Ovary (tissue), 9 donors: ENCODE data around the gene TCEAL4. TPM values are rescaled to one million over a fixed set of nuclear protein-coding genes. Genes with fewer than 3 reads are reported as not detected.
A peak's percentile ranks its signal among the peaks of the same experiment; 100 is the strongest.

ENCODE experiments used
- DNase-seq, 5 donors: peaks; one replicate each; pipeline ENCODE4 v3.0.0-alpha.2; 2019 to 2020
- H3K27ac ChIP-seq, 2 donors: fragments of 200-600 bp; one replicate each; pipeline versions ENCODE4 v1.5.1 to v1.8.0; 2019 to 2022
- H3K27me3 ChIP-seq: fragments of 200-600 bp; one replicate; pipeline ENCODE4 v1.8.0; 2022
- H3K36me3 ChIP-seq: fragments of 200-600 bp; sonication (generic); one replicate; pipeline ENCODE4 v1.5.1; 2019
- H3K4me1 ChIP-seq: one replicate; pipeline ENCODE4 v1.8.1; 2013; ENCODE audit warnings: mild to moderate bottlenecking, moderate library complexity; ENCODE audit not compliant: insufficient read depth
- H3K4me3 ChIP-seq: fragments of 200-600 bp; sonication (generic); one replicate; pipeline ENCODE4 v1.5.1; 2017
- H3K9me3 ChIP-seq, 2 donors: fragments of 200-600 bp in 1 of 2; sonication (generic) in 1 of 2; one replicate each; pipeline versions ENCODE4 v1.5.1 to v1.8.1; 2013 to 2019; ENCODE audit warnings: mild to moderate bottlenecking in 1 of 2, moderate library complexity in 1 of 2
- EP300 ChIP-seq: sonication (generic); formaldehyde crosslinking; IDR thresholded peaks from one replicate; pipeline ENCODE4 v1.6.1; 2017; ENCODE audit warnings: antibody characterized with exemption
- POLR2A ChIP-seq: fragments of 450-650 bp; IDR thresholded peaks from one replicate; pipeline ENCODE4 v1.6.1; 2017; ENCODE audit warnings: antibody characterized with exemption, mild to moderate bottlenecking, moderate library complexity
- WGBS, 3 donors: extraction: QIAGEN DNeasy Blood & Tissue Kit in 1 of 3; methylation state at CpG; one replicate each; pipeline versions ENCODE4 v1.1.5 to v1.1.7; 2013 to 2017; 5-methylcytosine and 5-hydroxymethylcytosine counted together
- intact Hi-C, 4 donors: fragments of 100-400 bp; cut with DNase I; formaldehyde crosslinking; loops; one replicate each; pipeline versions ENCODE4 v1.11.0 to v1.15.1; 2022 to 2023
- polyA plus RNA-seq, 2 donors: library from polyadenylated mRNA; stranded (reverse); fragments of 200-250 nt in 1 of 2; fragments of 350-450 nt in 1 of 2; fragmentation: Illumina TruSeq in 1 of 2; extraction: RNeasy Lipid Tissue Mini Kit (QIAGEN cat#74804) in 1 of 2; gene quantifications; one replicate each; pipeline ENCODE4 v1.2.3, GENCODE V29; 2013 to 2014
- total RNA-seq, 7 donors: library from RNA; depleted of rRNA in 2 of 7; stranded (reverse); fragments of >200 nt in 2 of 7; fragmentation: NEBNext Ultra II Directional in 3 of 7; extraction: Animal tissue kit (Norgen Biotek cat#: 25700) in 3 of 7; gene quantifications; one replicate each; pipeline versions ENCODE4 v1.1.0 to v1.2.4, GENCODE V29; 2016 to 2023
- TF ChIP-seq, protein P1 (sequence below), 3 donors: fragments of 450-650 bp in 2 of 3; fragments of 200-600 bp in 1 of 3; IDR thresholded peaks; one replicate each; pipeline versions ENCODE4 v1.5.1 to v1.8.0; 2016 to 2022; ENCODE audit warnings: antibody characterized with exemption in 3 of 3, mild to moderate bottlenecking in 1 of 3
- donor health status: DM: no; HTN: no; CAD: no; lungs with moderate emphysema.
- donor health status: DM: no; HTN: no; CAD: no.
- donor health status: Bipolar disorder and iron deficiency.
- donor health status: DM: yes; HTN: yes; CAD: no.
- donor health status: DM: no; HTN: no; CAD: no.
- donor health status: DM: yes; HTN: yes; CAD: no.

Gene TCEAL4
- total and polyA plus RNA-seq, 9 donors = 333 to 1,592 (median 525) TPM

DNA sequence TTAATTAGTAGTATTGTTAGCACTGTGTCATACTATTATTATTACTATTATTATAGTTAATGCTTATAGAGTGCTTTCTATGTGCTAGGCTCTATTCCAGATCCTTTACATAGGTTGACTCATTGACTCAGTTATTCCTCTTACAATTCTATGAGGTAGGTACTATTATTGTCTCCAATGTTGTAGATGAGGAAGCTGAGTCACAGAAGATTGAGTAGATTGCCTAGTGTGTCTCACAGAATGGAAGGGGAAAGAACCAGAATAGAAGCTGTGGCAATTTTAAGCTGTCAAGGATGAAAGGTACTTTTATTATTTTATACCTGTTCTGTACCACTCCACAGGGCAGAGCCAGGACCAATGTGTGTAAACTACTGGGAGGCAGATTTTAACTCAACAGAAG lies 41.5 kb downstream of the TCEAL4 start:
- intact Hi-C loops = loop anchor here in 2 of 4 donors (5.0 to 10.0 kb wide), 3 partner anchors 58 to 92 kb away; partner anchors contain the start of gene MORF4L2 (in 1 of the 2)
- DNase-seq = no peak
- no peak overlapping the region for H3K4me3 ChIP-seq
- H3K27me3 ChIP-seq = no peaks in the 10 kb centered on the region
- H3K27ac ChIP-seq = peak overlapping the region in 1 of 2 donors; percentile 9
- TF ChIP-seq POLR2A = no peak
- TF ChIP-seq EP300 = no peak
- TF ChIP-seq, protein P1, sequence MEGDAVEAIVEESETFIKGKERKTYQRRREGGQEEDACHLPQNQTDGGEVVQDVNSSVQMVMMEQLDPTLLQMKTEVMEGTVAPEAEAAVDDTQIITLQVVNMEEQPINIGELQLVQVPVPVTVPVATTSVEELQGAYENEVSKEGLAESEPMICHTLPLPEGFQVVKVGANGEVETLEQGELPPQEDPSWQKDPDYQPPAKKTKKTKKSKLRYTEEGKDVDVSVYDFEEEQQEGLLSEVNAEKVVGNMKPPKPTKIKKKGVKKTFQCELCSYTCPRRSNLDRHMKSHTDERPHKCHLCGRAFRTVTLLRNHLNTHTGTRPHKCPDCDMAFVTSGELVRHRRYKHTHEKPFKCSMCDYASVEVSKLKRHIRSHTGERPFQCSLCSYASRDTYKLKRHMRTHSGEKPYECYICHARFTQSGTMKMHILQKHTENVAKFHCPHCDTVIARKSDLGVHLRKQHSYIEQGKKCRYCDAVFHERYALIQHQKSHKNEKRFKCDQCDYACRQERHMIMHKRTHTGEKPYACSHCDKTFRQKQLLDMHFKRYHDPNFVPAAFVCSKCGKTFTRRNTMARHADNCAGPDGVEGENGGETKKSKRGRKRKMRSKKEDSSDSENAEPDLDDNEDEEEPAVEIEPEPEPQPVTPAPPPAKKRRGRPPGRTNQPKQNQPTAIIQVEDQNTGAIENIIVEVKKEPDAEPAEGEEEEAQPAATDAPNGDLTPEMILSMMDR (IDR thresholded peaks at IDR 0.05) = no peak
- H3K36me3 ChIP-seq = no peaks in the 10 kb centered on the region
- H3K9me3 ChIP-seq = no peaks in the 10 kb centered on the region
- peaks cover 2% of the 10 kb centered on the region for H3K4me1 ChIP-seq

DNA sequence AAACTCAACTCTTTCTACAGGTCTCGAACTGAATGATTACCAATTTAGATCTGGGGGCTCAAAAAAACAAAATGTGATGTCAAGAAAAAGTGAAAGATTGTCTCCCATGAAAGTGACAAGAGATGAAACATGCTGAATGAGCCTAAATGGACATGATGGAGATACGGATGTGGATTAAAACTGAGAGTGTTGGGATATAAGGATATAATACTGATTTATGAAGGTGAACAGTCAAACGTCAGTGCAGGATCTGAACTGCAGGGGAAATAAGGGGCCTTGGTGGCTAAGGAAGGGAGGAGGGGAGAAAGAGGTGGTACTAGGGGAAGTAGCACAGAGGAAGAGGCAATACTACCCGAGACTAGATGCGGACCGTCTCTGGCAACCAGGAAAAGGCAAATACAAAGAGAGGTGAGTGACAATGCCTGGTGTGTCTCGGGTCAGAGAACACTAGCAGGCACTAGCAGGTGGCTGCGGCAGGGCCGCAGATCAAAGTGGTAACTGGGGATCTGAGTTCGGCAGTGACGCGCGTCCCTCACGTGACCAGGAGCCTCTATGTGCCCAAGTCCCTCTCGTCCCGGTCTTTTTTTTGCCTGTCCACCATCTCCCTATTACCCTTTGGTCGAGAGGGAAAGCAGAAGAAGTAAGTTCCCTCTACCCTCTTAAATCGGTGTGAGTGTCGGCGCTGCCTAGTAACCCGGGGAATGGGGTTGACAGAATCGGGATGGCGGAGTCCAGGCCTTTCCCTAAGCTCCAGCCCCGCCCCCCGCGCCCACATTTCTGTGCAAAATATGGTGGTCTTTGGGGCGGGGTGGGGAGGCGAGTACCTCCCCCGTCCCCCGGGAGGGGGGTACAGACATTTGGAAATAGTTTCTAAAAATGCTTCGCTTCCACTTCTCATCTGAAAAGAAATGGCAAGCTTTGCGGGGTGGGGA lies 43.3 kb downstream of the TCEAL4 start, which contains the start of gene TCEAL1:
Gene TCEAL1, plus strand, starts transcription at position 590 of the 932 bp plus-strand sequence. CDS start 942 bp downstream, outside the sequence.
- Histone ChIP-seq H3K27me3 (no peaks in the 10 kb centered on the region), H3K9me3 (no peaks in the 10 kb centered on the region), H3K4me3 (peak within 1 kb of the TSS; percentile 59), H3K4me1 (peaks cover 2% of the 10 kb centered on the region), H3K27ac (peak within 1 kb of the TSS; percentile 92 to 94), H3K36me3 (no peaks in the 10 kb centered on the region)
- 22 to 30% (median 23%) methylated on average over 32 of the region's 32 CpGs for WGBS, 3 donors
- intact Hi-C loops = loop anchor here in 3 of 4 donors (2.0 to 10.0 kb wide), 4 partner anchors 56 to 94 kb away; partner anchors contain the start of gene MORF4L2 (in 1 of the 3)
- peak; percentile 69 to 80 (median 76) for DNase-seq
- TF ChIP-seq POLR2A = peak; percentile 65
- peak; percentile 12 for TF ChIP-seq EP300
- TF ChIP-seq, protein P1 (IDR thresholded peaks at IDR 0.05) = peak in 1 of 3 donors; percentile 16

DNA sequence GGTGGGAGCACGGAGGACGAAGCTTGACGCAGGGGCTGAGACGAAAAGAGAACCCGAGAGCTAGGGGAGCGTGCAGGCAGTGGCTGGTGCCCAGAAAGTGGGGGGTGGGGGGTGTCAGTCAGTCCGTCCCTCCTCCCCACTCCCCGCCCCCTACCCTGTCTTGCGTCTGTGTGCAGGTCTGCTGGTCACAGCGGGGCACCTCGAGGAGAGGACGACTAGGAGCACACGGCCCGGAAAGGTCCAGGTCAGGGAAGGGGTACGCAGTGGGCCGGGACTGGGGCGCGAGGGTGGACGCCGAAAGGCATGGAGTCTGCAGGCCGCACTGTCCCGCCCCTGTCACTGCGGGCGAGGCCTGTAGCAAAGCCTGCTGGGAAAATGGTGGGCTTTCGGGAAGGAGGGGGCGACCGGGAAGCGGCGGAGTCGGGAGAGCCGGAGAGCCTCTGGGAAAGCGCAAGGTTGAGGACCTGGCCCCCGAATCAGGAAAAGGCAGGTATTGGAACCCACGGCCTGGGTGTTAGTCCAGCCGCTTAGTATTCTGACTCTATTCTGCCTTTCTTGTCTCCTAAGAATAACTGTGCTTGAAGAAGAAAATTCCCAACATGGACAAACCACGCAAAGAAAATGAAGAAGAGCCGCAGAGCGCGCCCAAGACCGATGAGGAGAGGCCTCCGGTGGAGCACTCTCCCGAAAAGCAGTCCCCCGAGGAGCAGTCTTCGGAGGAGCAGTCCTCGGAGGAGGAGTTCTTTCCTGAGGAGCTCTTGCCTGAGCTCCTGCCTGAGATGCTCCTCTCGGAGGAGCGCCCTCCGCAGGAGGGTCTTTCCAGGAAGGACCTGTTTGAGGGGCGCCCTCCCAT lies 44.2 kb downstream of the TCEAL4 start:
- TF ChIP-seq, protein P1 (IDR thresholded peaks at IDR 0.05) = peak; percentile 28 to 51 (median 31)
- no peak for TF ChIP-seq EP300
- TF ChIP-seq POLR2A = peak; percentile 40
- no peaks in the 10 kb centered on the region for H3K9me3 ChIP-seq
- peak overlapping the region; percentile 92 to 94 for H3K27ac ChIP-seq
- H3K4me1 ChIP-seq = no peaks in the 10 kb centered on the region
- peak overlapping the region; percentile 59 for H3K4me3 ChIP-seq
- H3K36me3 ChIP-seq = no peaks in the 10 kb centered on the region
- intact Hi-C loops = loop anchor here (2.0 to 10.0 kb wide), 4 partner anchors 55 to 95 kb away; partner anchors contain the start of gene MORF4L2 (in 3 of the 4)
- 17 to 21% (median 21%) methylated on average over 49 of the region's 49 CpGs for WGBS, 3 donors
- no peaks in the 10 kb centered on the region for H3K27me3 ChIP-seq
- peak; percentile 76 to 84 (median 77) for DNase-seq

DNA sequence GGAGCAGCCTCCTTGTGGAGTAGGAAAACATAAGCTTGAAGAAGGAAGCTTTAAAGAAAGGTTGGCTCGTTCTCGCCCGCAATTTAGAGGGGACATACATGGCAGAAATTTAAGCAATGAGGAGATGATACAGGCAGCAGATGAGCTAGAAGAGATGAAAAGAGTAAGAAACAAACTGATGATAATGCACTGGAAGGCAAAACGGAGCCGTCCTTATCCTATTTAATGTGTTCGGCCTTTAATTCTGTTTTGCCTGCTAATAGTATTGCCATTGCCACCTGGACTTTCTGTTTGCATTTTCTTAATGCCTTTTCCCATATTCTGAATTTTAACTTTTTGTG lies 44.8 kb downstream of the TCEAL4 start:
- Histone ChIP-seq H3K9me3 (no peaks in the 10 kb centered on the region), H3K27ac (peak overlapping the region; percentile 92 to 94), H3K4me3 (peak overlapping the region; percentile 59), H3K36me3 (no peaks in the 10 kb centered on the region), H3K27me3 (no peaks in the 10 kb centered on the region), H3K4me1 (no peaks in the 10 kb centered on the region)
- TF ChIP-seq EP300 = no peak
- TF ChIP-seq, protein P1 (IDR thresholded peaks at IDR 0.05) = peak in 1 of 3 donors; percentile 1
- intact Hi-C loops = loop anchor here in 2 of 4 donors (10.0 kb wide), 1 partner anchor 55 kb away; the partner anchor contains the start of gene MORF4L2 (in 2 of the 2)
- 30 to 38% (median 34%) methylated on average over 6 of the region's 6 CpGs for WGBS, 3 donors
- no peak for DNase-seq
